ENCODE data around the gene PHOX2B.

The PHOX2B gene

GRCh38 chr4:41731569-41732126, 16.9 kb downstream of the PHOX2B start:
- H2BK12ac ChIP-seq (ENCODE audit: low read length): no peak overlapping the region
- no peak overlapping the region for H2AK5ac ChIP-seq (ENCODE audit: low read length)
- no peak overlapping the region for H3K9ac ChIP-seq (ENCODE audit: low read length)
- no peak overlapping the region for H3K14ac ChIP-seq (ENCODE audit: low read length)
- WGBS (ENCODE audit: extremely low coverage, insufficient coverage, insufficient read length): no CpG with 5 or more reads among the region's 12 CpGs
- H3K27ac ChIP-seq (ENCODE audit: low read depth, low read length): no peak overlapping the region
- H3K79me1 ChIP-seq (ENCODE audit: low read length): no peaks in the 10 kb centered on the region
- no peak overlapping the region for H3K4ac ChIP-seq (ENCODE audit: low read depth, low read length)
- no peaks in the 10 kb centered on the region for H3K9me3 ChIP-seq (ENCODE audit: insufficient read depth, low read depth, low read length)
- H4K91ac ChIP-seq (ENCODE audit: low read depth, low read length): no peak overlapping the region
- H3K4me3 ChIP-seq (ENCODE audit: low read depth, low read length): no peak overlapping the region
- H3K36me3 ChIP-seq (ENCODE audit: control insufficient read depth in 1 of 2, insufficient read depth in 2 of 2, low read length in 2 of 2): no peaks in the 10 kb centered on the region
- no peaks in the 10 kb centered on the region for H3K79me2 ChIP-seq (ENCODE audit: control insufficient read depth, insufficient read depth, low read length, poor library complexity)
- no peak overlapping the region for H3K23ac ChIP-seq (ENCODE audit: low read length)
- H2AFZ ChIP-seq (ENCODE audit: insufficient read depth, low read length, poor library complexity): no peak overlapping the region
- H3K18ac ChIP-seq (ENCODE audit: low read length): no peak overlapping the region
- no peak for DNase-seq
- H4K8ac ChIP-seq (ENCODE audit: low read depth, low read length): no peak overlapping the region
- no peak overlapping the region for H2BK120ac ChIP-seq (ENCODE audit: insufficient read depth, low read length, poor library complexity)
- H2BK5ac ChIP-seq (ENCODE audit: low read depth, low read length, poor library complexity): no peak overlapping the region
- no peak overlapping the region for H4K12ac ChIP-seq (ENCODE audit: low read depth, low read length)
- H3K27me3 ChIP-seq (ENCODE audit: insufficient read depth, low read length): no peaks in the 10 kb centered on the region
- no peaks in the 10 kb centered on the region for H3K4me1 ChIP-seq (ENCODE audit: control insufficient read depth in 1 of 2, insufficient read depth in 2 of 2, low read length in 2 of 2)
- no peak overlapping the region for H3K4me2 ChIP-seq (ENCODE audit: low read length)

DNA sequence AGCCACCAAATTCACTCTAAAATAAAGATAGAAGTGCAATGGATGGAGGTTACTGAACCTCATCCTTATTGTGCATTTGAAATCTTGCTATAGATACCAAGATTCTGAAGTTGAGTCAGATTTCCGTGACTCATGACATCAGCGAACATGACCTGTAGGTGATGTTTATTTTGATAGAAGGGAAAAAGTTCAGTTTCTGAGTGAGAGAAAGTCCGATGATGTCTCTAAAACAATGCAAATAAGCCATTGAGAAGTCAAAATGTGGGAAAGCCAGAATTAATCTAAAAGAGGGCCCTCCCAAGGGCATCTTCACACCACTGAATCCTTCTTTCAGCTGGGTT, 20.0 kb downstream of the PHOX2B start:
- no peak overlapping the region for H3K4ac ChIP-seq (ENCODE audit: low read depth, low read length)
- H3K79me1 ChIP-seq (ENCODE audit: low read length): no peaks in the 10 kb centered on the region
- no peak overlapping the region for H3K14ac ChIP-seq (ENCODE audit: low read length)
- H2BK5ac ChIP-seq (ENCODE audit: low read depth, low read length, poor library complexity): no peak overlapping the region
- no peak overlapping the region for H3K4me2 ChIP-seq (ENCODE audit: low read length)
- no peak overlapping the region for H3K27ac ChIP-seq (ENCODE audit: low read depth, low read length)
- H4K8ac ChIP-seq (ENCODE audit: low read depth, low read length): no peak overlapping the region
- no peak overlapping the region for H4K91ac ChIP-seq (ENCODE audit: low read depth, low read length)
- H3K36me3 ChIP-seq (ENCODE audit: control insufficient read depth in 1 of 2, insufficient read depth in 2 of 2, low read length in 2 of 2): no peaks in the 10 kb centered on the region
- H3K4me1 ChIP-seq (ENCODE audit: control insufficient read depth in 1 of 2, insufficient read depth in 2 of 2, low read length in 2 of 2): no peaks in the 10 kb centered on the region
- no peak overlapping the region for H4K12ac ChIP-seq (ENCODE audit: low read depth, low read length)
- H2AFZ ChIP-seq (ENCODE audit: insufficient read depth, low read length, poor library complexity): no peak overlapping the region
- no peak overlapping the region for H3K23ac ChIP-seq (ENCODE audit: low read length)
- H3K9me3 ChIP-seq (ENCODE audit: insufficient read depth, low read depth, low read length): no peaks in the 10 kb centered on the region
- no peaks in the 10 kb centered on the region for H3K27me3 ChIP-seq (ENCODE audit: insufficient read depth, low read length)
- H2BK12ac ChIP-seq (ENCODE audit: low read length): no peak overlapping the region
- DNase-seq: no peak
- H3K18ac ChIP-seq (ENCODE audit: low read length): no peak overlapping the region
- H3K4me3 ChIP-seq (ENCODE audit: low read depth, low read length): no peak overlapping the region
- no CpG with 5 or more reads among the region's 3 CpGs for whole genome bisulfite sequencing (ENCODE audit: extremely low coverage, insufficient coverage, insufficient read length)
- H2BK120ac ChIP-seq (ENCODE audit: insufficient read depth, low read length, poor library complexity): no peak overlapping the region
- H2AK5ac ChIP-seq (ENCODE audit: low read length): no peak overlapping the region
- H3K79me2 ChIP-seq (ENCODE audit: control insufficient read depth, insufficient read depth, low read length, poor library complexity): no peaks in the 10 kb centered on the region
- no peak overlapping the region for H3K9ac ChIP-seq (ENCODE audit: low read length)

GRCh38 chr4:41727861-41728572, 20.5 kb downstream of the PHOX2B start:
- no peak overlapping the region for H2AFZ ChIP-seq (ENCODE audit: insufficient read depth, low read length, poor library complexity)
- no peak overlapping the region for H3K4me2 ChIP-seq (ENCODE audit: low read length)
- H3K9ac ChIP-seq (ENCODE audit: low read length): no peak overlapping the region
- no peaks in the 10 kb centered on the region for H3K36me3 ChIP-seq (ENCODE audit: control insufficient read depth in 1 of 2, insufficient read depth in 2 of 2, low read length in 2 of 2)
- H3K4me1 ChIP-seq (ENCODE audit: control insufficient read depth in 1 of 2, insufficient read depth in 2 of 2, low read length in 2 of 2): no peaks in the 10 kb centered on the region
- no peak overlapping the region for H3K23ac ChIP-seq (ENCODE audit: low read length)
- no CpG with 5 or more reads among the region's 4 CpGs for WGBS (ENCODE audit: extremely low coverage, insufficient coverage, insufficient read length)
- no peak overlapping the region for H4K91ac ChIP-seq (ENCODE audit: low read depth, low read length)
- no peak overlapping the region for H2AK5ac ChIP-seq (ENCODE audit: low read length)
- H3K4me3 ChIP-seq (ENCODE audit: low read depth, low read length): no peak overlapping the region
- no peak overlapping the region for H3K18ac ChIP-seq (ENCODE audit: low read length)
- no peaks in the 10 kb centered on the region for H3K27me3 ChIP-seq (ENCODE audit: insufficient read depth, low read length)
- no peaks in the 10 kb centered on the region for H3K79me1 ChIP-seq (ENCODE audit: low read length)
- H4K12ac ChIP-seq (ENCODE audit: low read depth, low read length): no peak overlapping the region
- no peak overlapping the region for H2BK12ac ChIP-seq (ENCODE audit: low read length)
- DNase-seq: no peak
- no peak overlapping the region for H3K4ac ChIP-seq (ENCODE audit: low read depth, low read length)
- no peak overlapping the region for H3K27ac ChIP-seq (ENCODE audit: low read depth, low read length)
- no peak overlapping the region for H3K14ac ChIP-seq (ENCODE audit: low read length)
- H3K79me2 ChIP-seq (ENCODE audit: control insufficient read depth, insufficient read depth, low read length, poor library complexity): no peaks in the 10 kb centered on the region
- H3K9me3 ChIP-seq (ENCODE audit: insufficient read depth, low read depth, low read length): no peaks in the 10 kb centered on the region
- no peak overlapping the region for H2BK120ac ChIP-seq (ENCODE audit: insufficient read depth, low read length, poor library complexity)
- H2BK5ac ChIP-seq (ENCODE audit: low read depth, low read length, poor library complexity): no peak overlapping the region
- no peak overlapping the region for H4K8ac ChIP-seq (ENCODE audit: low read depth, low read length)

DNA sequence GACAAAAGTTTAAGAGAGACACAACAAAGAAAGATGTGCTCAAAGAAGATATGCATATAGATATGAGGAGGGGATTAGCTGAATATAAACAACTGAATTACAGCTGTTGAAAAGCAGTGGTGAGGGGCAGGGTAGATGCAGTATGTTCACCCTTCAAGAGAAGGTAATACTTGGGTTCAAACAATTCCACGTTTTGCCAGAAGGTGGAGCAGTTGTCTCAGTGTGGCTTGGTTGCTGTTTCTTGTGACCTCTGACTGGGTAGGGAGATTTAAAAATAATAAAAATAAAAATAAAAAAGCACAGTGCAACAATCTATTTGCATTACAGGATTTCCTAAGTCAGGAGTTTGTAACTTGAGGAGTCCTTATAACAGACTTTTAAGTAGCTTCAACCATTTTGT, 23.3 kb downstream of the PHOX2B start:
- no peak overlapping the region for H3K27ac ChIP-seq (ENCODE audit: low read depth, low read length)
- no peak overlapping the region for H2BK12ac ChIP-seq (ENCODE audit: low read length)
- H2AFZ ChIP-seq (ENCODE audit: insufficient read depth, low read length, poor library complexity): no peak overlapping the region
- no peaks in the 10 kb centered on the region for H3K79me1 ChIP-seq (ENCODE audit: low read length)
- no peak overlapping the region for H2BK5ac ChIP-seq (ENCODE audit: low read depth, low read length, poor library complexity)
- no peak overlapping the region for H3K4me3 ChIP-seq (ENCODE audit: low read depth, low read length)
- no peak overlapping the region for H3K4me2 ChIP-seq (ENCODE audit: low read length)
- H3K4ac ChIP-seq (ENCODE audit: low read depth, low read length): no peak overlapping the region
- H3K27me3 ChIP-seq (ENCODE audit: insufficient read depth, low read length): no peaks in the 10 kb centered on the region
- no peak overlapping the region for H3K9ac ChIP-seq (ENCODE audit: low read length)
- no peak overlapping the region for H4K91ac ChIP-seq (ENCODE audit: low read depth, low read length)
- no peaks in the 10 kb centered on the region for H3K4me1 ChIP-seq (ENCODE audit: control insufficient read depth in 1 of 2, insufficient read depth in 2 of 2, low read length in 2 of 2)
- H3K14ac ChIP-seq (ENCODE audit: low read length): no peak overlapping the region
- H2BK120ac ChIP-seq (ENCODE audit: insufficient read depth, low read length, poor library complexity): no peak overlapping the region
- DNase-seq: no peak
- H3K23ac ChIP-seq (ENCODE audit: low read length): no peak overlapping the region
- H4K12ac ChIP-seq (ENCODE audit: low read depth, low read length): no peak overlapping the region
- no CpG with 5 or more reads among the region's 1 CpG for WGBS (ENCODE audit: extremely low coverage, insufficient coverage, insufficient read length)
- H3K18ac ChIP-seq (ENCODE audit: low read length): no peak overlapping the region
- H2AK5ac ChIP-seq (ENCODE audit: low read length): no peak overlapping the region
- no peaks in the 10 kb centered on the region for H3K9me3 ChIP-seq (ENCODE audit: insufficient read depth, low read depth, low read length)
- H3K79me2 ChIP-seq (ENCODE audit: control insufficient read depth, insufficient read depth, low read length, poor library complexity): no peaks in the 10 kb centered on the region
- no peak overlapping the region for H4K8ac ChIP-seq (ENCODE audit: low read depth, low read length)
- no peaks in the 10 kb centered on the region for H3K36me3 ChIP-seq (ENCODE audit: control insufficient read depth in 1 of 2, insufficient read depth in 2 of 2, low read length in 2 of 2)

All from trophoblast cell (in vitro differentiated cells and primary cell).